ENCODE data around the gene PDLIM1. TPM values are rescaled to one million over a fixed set of nuclear protein-coding genes. Genes with fewer than 3 reads are reported as not detected.

Gene PDLIM1
- total RNA-seq, 4 donors from 2014 or later: 25.4 to 74.1 (median 68.5) TPM

DNA sequence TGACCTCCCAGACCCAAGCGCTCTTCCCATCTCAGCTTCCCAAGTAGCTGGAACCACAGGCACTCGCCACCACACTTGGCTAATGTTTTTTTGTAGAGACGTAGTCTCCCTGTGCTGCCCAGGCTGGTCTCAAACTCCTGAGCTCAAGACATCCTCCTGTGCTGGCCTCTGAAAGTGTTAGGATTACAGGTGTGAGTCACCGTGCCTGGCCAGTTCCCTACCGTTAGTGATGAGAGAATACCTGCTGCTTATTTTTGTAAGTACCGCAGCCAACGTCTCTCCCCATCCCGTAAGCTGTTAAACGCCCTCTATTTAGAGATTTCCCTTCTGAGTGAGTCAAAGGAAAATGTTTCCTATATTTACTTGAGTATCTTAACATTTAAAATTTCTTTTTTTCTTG, 38.5 kb upstream of the PDLIM1 start:
- Histone ChIP-seq H3K27ac (peak overlapping the region in 3 of 4 donors; percentile 73 to 83 (median 77)), H3K4me3 (no peak overlapping the region), H3K9me3 (no peaks in the 10 kb centered on the region), H3K4me1 (peaks cover 0 to 93% (median 10%) of the 10 kb centered on the region in 3 donors), H3K27me3 (no peaks in the 10 kb centered on the region), H3K36me3 (peaks cover 0 to 92% of the 10 kb centered on the region in 2 donors)
- TF ChIP-seq, protein P1, sequence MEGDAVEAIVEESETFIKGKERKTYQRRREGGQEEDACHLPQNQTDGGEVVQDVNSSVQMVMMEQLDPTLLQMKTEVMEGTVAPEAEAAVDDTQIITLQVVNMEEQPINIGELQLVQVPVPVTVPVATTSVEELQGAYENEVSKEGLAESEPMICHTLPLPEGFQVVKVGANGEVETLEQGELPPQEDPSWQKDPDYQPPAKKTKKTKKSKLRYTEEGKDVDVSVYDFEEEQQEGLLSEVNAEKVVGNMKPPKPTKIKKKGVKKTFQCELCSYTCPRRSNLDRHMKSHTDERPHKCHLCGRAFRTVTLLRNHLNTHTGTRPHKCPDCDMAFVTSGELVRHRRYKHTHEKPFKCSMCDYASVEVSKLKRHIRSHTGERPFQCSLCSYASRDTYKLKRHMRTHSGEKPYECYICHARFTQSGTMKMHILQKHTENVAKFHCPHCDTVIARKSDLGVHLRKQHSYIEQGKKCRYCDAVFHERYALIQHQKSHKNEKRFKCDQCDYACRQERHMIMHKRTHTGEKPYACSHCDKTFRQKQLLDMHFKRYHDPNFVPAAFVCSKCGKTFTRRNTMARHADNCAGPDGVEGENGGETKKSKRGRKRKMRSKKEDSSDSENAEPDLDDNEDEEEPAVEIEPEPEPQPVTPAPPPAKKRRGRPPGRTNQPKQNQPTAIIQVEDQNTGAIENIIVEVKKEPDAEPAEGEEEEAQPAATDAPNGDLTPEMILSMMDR (IDR thresholded peaks at IDR 0.05): no peak
- no peak for TF ChIP-seq POLR2AphosphoS5 (IDR thresholded peaks at IDR 0.05)
- no peak for TF ChIP-seq EP300 (IDR thresholded peaks at IDR 0.05)
- TF ChIP-seq POLR2A (IDR thresholded peaks at IDR 0.05): no peak
- 56 to 74% methylated on average over 7 to 9 of the region's 9 CpGs for WGBS, 2 donors (ENCODE audit: low coverage in 1 of 2)
- no peak for ATAC-seq

DNA sequence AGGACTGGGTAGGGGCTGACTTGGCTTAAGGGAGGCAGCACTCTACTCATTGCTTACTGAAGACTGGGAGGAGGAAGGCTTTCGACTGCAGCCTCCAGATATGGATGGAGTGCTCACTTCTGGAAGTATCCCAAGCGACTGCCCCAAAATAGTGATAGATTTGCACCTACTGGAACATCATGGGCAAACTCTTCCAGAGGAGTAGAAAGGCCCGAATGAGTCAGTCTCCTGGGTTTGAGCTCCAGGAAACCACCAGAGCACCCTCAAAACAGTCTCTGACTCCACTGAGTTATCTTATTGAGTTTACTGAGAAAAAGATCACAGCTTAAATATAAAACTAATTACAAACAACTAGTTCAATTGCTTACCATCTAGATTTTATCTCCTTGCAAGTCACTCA, 37.2 kb upstream of the PDLIM1 start:
- no peak for TF ChIP-seq EP300 (IDR thresholded peaks at IDR 0.05)
- TF ChIP-seq POLR2AphosphoS5 (IDR thresholded peaks at IDR 0.05): peak; percentile 34
- TF ChIP-seq, protein P1 (IDR thresholded peaks at IDR 0.05): no peak
- H3K4me1 ChIP-seq: peaks cover 0 to 80% (median 7%) of the 10 kb centered on the region in 3 donors
- H3K4me3 ChIP-seq: no peak overlapping the region
- peak overlapping the region; percentile 3 to 83 (median 75) for H3K27ac ChIP-seq
- ATAC-seq: no peak
- H3K9me3 ChIP-seq: no peaks in the 10 kb centered on the region
- H3K27me3 ChIP-seq: no peaks in the 10 kb centered on the region
- peaks cover 0 to 97% of the 10 kb centered on the region in 2 donors for H3K36me3 ChIP-seq
- WGBS, 2 donors (ENCODE audit: low coverage in 1 of 2): 37 to 53% methylated on average over 3 of the region's 3 CpGs

DNA sequence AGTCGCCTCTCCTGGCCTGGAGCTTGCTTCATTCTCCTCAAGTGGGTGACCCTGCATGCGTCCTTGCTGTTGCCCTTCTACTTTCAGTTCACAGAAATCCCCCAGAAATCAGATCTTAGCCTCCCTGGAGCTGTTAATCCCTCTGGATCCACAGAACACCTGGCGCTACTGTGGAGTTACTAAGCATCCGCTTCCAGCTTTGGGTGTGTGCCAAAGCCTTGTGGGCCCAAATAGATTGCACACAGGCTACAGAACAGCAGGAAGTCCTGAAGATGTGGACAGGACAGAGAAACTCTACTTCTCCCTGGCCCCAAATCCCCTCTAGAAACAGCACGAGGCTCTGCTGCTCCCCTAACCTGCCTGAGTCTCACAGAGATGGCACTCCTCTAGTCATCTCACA, 36.6 kb upstream of the PDLIM1 start:
- Histone ChIP-seq H3K9me3 (no peaks in the 10 kb centered on the region), H3K4me1 (peaks cover 0 to 73% (median 7%) of the 10 kb centered on the region in 3 donors), H3K4me3 (no peak overlapping the region), H3K27ac (peak overlapping the region; percentile 3 to 83 (median 75)), H3K36me3 (peaks cover 0 to 97% of the 10 kb centered on the region in 2 donors), H3K27me3 (no peaks in the 10 kb centered on the region)
- ATAC-seq: peak; percentile 45
- TF ChIP-seq POLR2A (IDR thresholded peaks at IDR 0.05) (no peak), EP300 (IDR thresholded peaks at IDR 0.05) (no peak), POLR2AphosphoS5 (IDR thresholded peaks at IDR 0.05) (no peak)
- TF ChIP-seq, protein P1 (IDR thresholded peaks at IDR 0.05): peak in 2 of 4 experiments; percentile 22 to 29
- WGBS, 2 donors (ENCODE audit: low coverage in 1 of 2): 37 to 43% methylated on average over 2 to 3 of the region's 5 CpGs

DNA sequence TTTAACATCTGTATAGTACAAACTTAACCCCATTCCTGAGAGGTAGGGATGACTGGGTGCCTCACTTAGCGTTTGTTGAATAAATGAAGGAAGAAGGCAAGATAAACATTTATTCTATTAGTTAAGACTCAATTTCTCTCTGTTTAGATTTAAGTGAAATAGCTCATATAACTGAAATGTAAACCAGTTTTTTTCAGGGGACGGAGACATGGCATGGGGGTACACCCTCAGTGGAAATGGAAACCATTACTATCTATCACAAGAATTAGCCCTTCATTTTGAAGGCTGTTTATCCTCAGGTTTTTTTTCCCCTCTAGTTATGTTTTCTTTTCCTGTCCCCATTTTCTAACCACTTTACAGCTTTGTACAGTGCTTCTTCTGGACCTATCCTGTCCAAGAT, 35.6 kb upstream of the PDLIM1 start:
- H3K36me3 ChIP-seq: peaks cover 6 to 97% of the 10 kb centered on the region in 2 donors
- peaks cover 0 to 67% (median 7%) of the 10 kb centered on the region in 3 donors for H3K4me1 ChIP-seq
- WGBS, 2 donors (ENCODE audit: low coverage in 1 of 2): 28 to 60% methylated on average over 2 of the region's 2 CpGs
- TF ChIP-seq, protein P1 (IDR thresholded peaks at IDR 0.05): no peak
- no peak for TF ChIP-seq POLR2AphosphoS5 (IDR thresholded peaks at IDR 0.05)
- TF ChIP-seq POLR2A (IDR thresholded peaks at IDR 0.05): no peak
- no peak for TF ChIP-seq EP300 (IDR thresholded peaks at IDR 0.05)
- no peaks in the 10 kb centered on the region for H3K9me3 ChIP-seq
- H3K27ac ChIP-seq: peak overlapping the region in 3 of 4 donors; percentile 3 to 18 (median 8)
- H3K4me3 ChIP-seq: no peak overlapping the region
- H3K27me3 ChIP-seq: no peaks in the 10 kb centered on the region
- ATAC-seq: no peak

DNA sequence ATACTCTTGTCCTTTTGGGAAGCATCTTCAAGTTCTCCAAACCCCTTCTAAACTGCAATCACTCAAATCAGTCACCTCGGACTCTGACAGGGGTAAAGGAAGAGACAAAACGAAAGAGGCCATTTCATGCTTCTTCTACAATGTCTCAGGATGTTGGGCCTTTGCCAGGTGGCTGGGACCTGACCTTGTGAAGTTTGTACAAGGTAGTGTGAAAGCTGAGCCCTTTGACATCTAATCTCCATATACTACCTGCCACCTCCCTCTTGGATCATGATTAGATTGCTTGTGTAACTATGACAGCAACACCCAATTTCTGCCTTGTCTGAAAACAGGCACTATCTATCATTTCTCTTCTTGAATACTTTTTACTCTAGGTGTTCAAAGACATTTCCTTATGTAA, 35.1 kb upstream of the PDLIM1 start:
- peaks cover 9 to 98% of the 10 kb centered on the region in 2 donors for H3K36me3 ChIP-seq
- H3K4me3 ChIP-seq: no peak overlapping the region
- H3K27me3 ChIP-seq: no peaks in the 10 kb centered on the region
- peak overlapping the region in 3 of 4 donors; percentile 0 to 8 (median 3) for H3K27ac ChIP-seq
- H3K9me3 ChIP-seq: no peaks in the 10 kb centered on the region
- TF ChIP-seq EP300 (IDR thresholded peaks at IDR 0.05) (no peak), POLR2AphosphoS5 (IDR thresholded peaks at IDR 0.05) (no peak), POLR2A (IDR thresholded peaks at IDR 0.05) (no peak)
- TF ChIP-seq, protein P1 (IDR thresholded peaks at IDR 0.05): no peak
- H3K4me1 ChIP-seq: peaks cover 0 to 62% (median 7%) of the 10 kb centered on the region in 3 donors
- WGBS, 2 donors (ENCODE audit: low coverage in 1 of 2): 31% methylated on average over 2 of the region's 2 CpGs; no CpG with 5 or more reads in 1 of the 2 donors
- ATAC-seq: no peak
